NT2/D1 (cell line): ENCODE data around the gene CSGALNACT2.
"Not testable (repeated sequence)": the region's sequence is repeated elsewhere in the genome, so short reads cannot be mapped to it uniquely, and the experiment has no call there.

Experiments
- SUZ12 ChIP-seq: IDR thresholded peaks from 2 replicates; pipeline ENCODE4 v1.6.1; 2011; ENCODE audit not compliant: insufficient read length, insufficient read depth; ENCODE audit errors: extremely low read depth
- YY1 ChIP-seq: IDR thresholded peaks from 2 replicates; pipeline ENCODE4 v1.6.1; 2011; ENCODE audit not compliant: insufficient read length, insufficient read depth
- ZNF274 ChIP-seq: IDR thresholded peaks from 2 replicates; pipeline ENCODE4 v1.6.1; 2011; ENCODE audit warnings: mild to moderate bottlenecking, low read depth, low read length

- TF ChIP-seq ZNF274, YY1, SUZ12: not testable (repeated sequence)
Observed at GRCh38 chr10:43099339-43099738, 38.9 kb upstream of the CSGALNACT2 start.
